Esophagus squamous epithelium (tissue), 4 donors: ENCODE measurements around the gene TMEM11.

Experiments used
- CTCF ChIP-seq, 6 experiments: fragments of 450-650 bp in 4 of 6; fragments of 200-600 bp in 2 of 6; sonication (generic) in 2 of 6; IDR thresholded peaks; one replicate each; pipeline ENCODE4 v1.5.1; 2016 to 2019; ENCODE audit warnings: antibody characterized with exemption in 6 of 6, mild to moderate bottlenecking in 4 of 6, moderate library complexity in 4 of 6
- POLR2A ChIP-seq, 4 donors: fragments of 450-650 bp; IDR thresholded peaks; one replicate each; pipeline ENCODE4 v1.6.1; 2017; ENCODE audit warnings: antibody characterized with exemption in 4 of 4, mild to moderate bottlenecking in 4 of 4, moderate library complexity in 3 of 4

GRCh38 chr17:21214777-21215541, 998 bp upstream of the TMEM11 start:
- TF ChIP-seq POLR2A (IDR thresholded peaks at IDR 0.05), result no peak
- no peak for TF ChIP-seq CTCF (IDR thresholded peaks at IDR 0.05)
